Measurements from ENCODE around the gene PRSS48. TPM values are rescaled to one million over a fixed set of nuclear protein-coding genes. Genes with fewer than 3 reads are reported as not detected.

PRSS48 gene
- total RNA-seq, 1 donor from 2014 or later = not detected

GRCh38 chr4:151339467-151339866 lies 62.5 kb downstream of the PRSS48 start:
- Mint-ChIP-seq H3K4me1 (ENCODE audit: low read depth, unreplicated experiment) (peaks cover 6% of the 10 kb centered on the region), H3K4me3 (ENCODE audit: unreplicated experiment) (no peak overlapping the region), H3K27me3 (ENCODE audit: low read depth, unreplicated experiment) (peaks cover 3% of the 10 kb centered on the region), H3K36me3 (ENCODE audit: low read depth, unreplicated experiment) (no peaks in the 10 kb centered on the region), H3K9me3 (ENCODE audit: unreplicated experiment) (peaks cover 2% of the 10 kb centered on the region), H3K27ac (ENCODE audit: unreplicated experiment) (no peak overlapping the region)
- no peaks in the 10 kb centered on the region for H3K9me3 ChIP-seq (ENCODE audit: insufficient read depth, low read depth, low read length)
- DNase-seq (ENCODE audit: low read depth) (no peak), FAIRE-seq (no peak)
- no peak overlapping the region for H3K9ac ChIP-seq (ENCODE audit: low read length)
- no peaks in the 10 kb centered on the region for H4K20me1 ChIP-seq (ENCODE audit: insufficient read depth, low read length)
- no peaks in the 10 kb centered on the region for H3K4me1 ChIP-seq (ENCODE audit: insufficient read depth, low read length)
- no peak overlapping the region for H2AFZ ChIP-seq (ENCODE audit: low read depth, low read length)
- no peak overlapping the region for H3K4me3 ChIP-seq (ENCODE audit: insufficient read depth, low read depth, low read length)
- H3K27ac ChIP-seq (ENCODE audit: low read depth, low read length) = no peak overlapping the region
- no peaks in the 10 kb centered on the region for H3K36me3 ChIP-seq (ENCODE audit: insufficient read depth, low read length)
- TF ChIP-seq EZH2 (IDR thresholded peaks at IDR 0.05; ENCODE audit: insufficient read depth, low read length) (no peak), CTCF (IDR thresholded peaks at IDR 0.05; ENCODE audit: insufficient read depth, low read depth, low read length) (no peak)
- H3K4me2 ChIP-seq (ENCODE audit: low read length) = no peak overlapping the region
- H3K27me3 ChIP-seq (ENCODE audit: insufficient read depth, low read length) = no peaks in the 10 kb centered on the region
- H3K79me2 ChIP-seq (ENCODE audit: insufficient read depth, low read length) = no peaks in the 10 kb centered on the region

DNA sequence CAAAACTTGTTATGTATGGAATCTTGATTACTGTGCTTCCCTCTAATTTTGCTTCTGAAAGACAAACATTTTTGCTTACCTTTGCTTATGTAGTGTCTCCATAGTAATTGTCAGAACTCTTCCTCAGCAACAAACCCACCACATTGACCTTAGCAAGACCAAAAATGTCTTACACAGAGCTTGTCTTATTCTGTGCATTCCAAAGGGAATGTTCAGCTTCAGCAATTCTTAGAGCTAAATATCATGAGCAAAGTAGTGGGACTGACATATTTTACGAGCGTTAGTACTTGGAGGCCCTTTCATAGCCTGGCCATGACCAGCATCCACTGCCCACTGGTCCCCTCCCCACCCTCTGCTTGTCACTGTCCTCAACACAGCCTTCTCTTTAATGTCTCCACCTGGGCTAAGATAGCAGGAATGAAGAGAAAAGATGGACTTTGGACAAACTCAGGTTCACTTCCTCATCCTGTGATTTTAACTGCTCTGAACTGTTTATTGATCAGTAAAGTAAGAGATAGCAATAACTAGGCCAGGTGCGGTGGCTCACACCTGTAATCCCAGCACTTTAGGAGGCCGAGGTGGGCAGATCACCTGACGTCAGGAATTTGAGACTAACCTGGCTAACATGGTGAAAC lies 63.9 kb downstream of the PRSS48 start:
- DNase-seq (ENCODE audit: low read depth) (peak; percentile 48), FAIRE-seq (no peak)
- Mint-ChIP-seq H3K4me1 (ENCODE audit: low read depth, unreplicated experiment) (peaks cover 6% of the 10 kb centered on the region), H3K36me3 (ENCODE audit: low read depth, unreplicated experiment) (peaks cover 2% of the 10 kb centered on the region), H3K27ac (ENCODE audit: unreplicated experiment) (peak overlapping the region; percentile 87), H3K4me3 (ENCODE audit: unreplicated experiment) (no peak overlapping the region), H3K27me3 (ENCODE audit: low read depth, unreplicated experiment) (peaks cover 3% of the 10 kb centered on the region), H3K9me3 (ENCODE audit: unreplicated experiment) (peaks cover 8% of the 10 kb centered on the region)
- no peak overlapping the region for H3K9ac ChIP-seq (ENCODE audit: low read length)
- H3K79me2 ChIP-seq (ENCODE audit: insufficient read depth, low read length) = no peaks in the 10 kb centered on the region
- H3K4me3 ChIP-seq (ENCODE audit: insufficient read depth, low read depth, low read length) = no peak overlapping the region
- no peak overlapping the region for H2AFZ ChIP-seq (ENCODE audit: low read depth, low read length)
- H3K36me3 ChIP-seq (ENCODE audit: insufficient read depth, low read length) = no peaks in the 10 kb centered on the region
- H3K4me1 ChIP-seq (ENCODE audit: insufficient read depth, low read length) = no peaks in the 10 kb centered on the region
- no peaks in the 10 kb centered on the region for H3K27me3 ChIP-seq (ENCODE audit: insufficient read depth, low read length)
- TF ChIP-seq EZH2 (IDR thresholded peaks at IDR 0.05; ENCODE audit: insufficient read depth, low read length) (no peak), CTCF (IDR thresholded peaks at IDR 0.05; ENCODE audit: insufficient read depth, low read depth, low read length) (no peak)
- H3K27ac ChIP-seq (ENCODE audit: low read depth, low read length) = no peak overlapping the region
- H3K4me2 ChIP-seq (ENCODE audit: low read length) = no peak overlapping the region
- H4K20me1 ChIP-seq (ENCODE audit: insufficient read depth, low read length) = no peaks in the 10 kb centered on the region
- H3K9me3 ChIP-seq (ENCODE audit: insufficient read depth, low read depth, low read length) = no peaks in the 10 kb centered on the region

Other genes starting within 250 kb of the PRSS48 start
- gene RPS3A, start 177.5 kb upstream of the PRSS48 start, total RNA-seq = 1,230 and 1,351 TPM in 2 replicates
- 57.2 and 66.5 TPM in 2 replicates for gene SH3D19, start 48.4 kb downstream of the PRSS48 start, total RNA-seq
- gene FHIP1A, start 132.0 kb downstream of the PRSS48 start, total RNA-seq = 2.4 and 4.1 TPM in 2 replicates